ENCODE measurements around the gene TMPRSS2. TPM values are rescaled to one million over a fixed set of nuclear protein-coding genes. Genes with fewer than 3 reads are reported as not detected.
"Not testable (repeated sequence)": the region's sequence is repeated elsewhere in the genome, so short reads cannot be mapped to it uniquely, and the experiment has no call there.

The TMPRSS2 gene
- total RNA-seq, 1 experiment from 2014 or later: not detected

- no peak for DNase-seq (ENCODE audit: low spot score)
Observed at GRCh38 chr21:41426676-41427404, 81.1 kb downstream of the TMPRSS2 start.

DNA sequence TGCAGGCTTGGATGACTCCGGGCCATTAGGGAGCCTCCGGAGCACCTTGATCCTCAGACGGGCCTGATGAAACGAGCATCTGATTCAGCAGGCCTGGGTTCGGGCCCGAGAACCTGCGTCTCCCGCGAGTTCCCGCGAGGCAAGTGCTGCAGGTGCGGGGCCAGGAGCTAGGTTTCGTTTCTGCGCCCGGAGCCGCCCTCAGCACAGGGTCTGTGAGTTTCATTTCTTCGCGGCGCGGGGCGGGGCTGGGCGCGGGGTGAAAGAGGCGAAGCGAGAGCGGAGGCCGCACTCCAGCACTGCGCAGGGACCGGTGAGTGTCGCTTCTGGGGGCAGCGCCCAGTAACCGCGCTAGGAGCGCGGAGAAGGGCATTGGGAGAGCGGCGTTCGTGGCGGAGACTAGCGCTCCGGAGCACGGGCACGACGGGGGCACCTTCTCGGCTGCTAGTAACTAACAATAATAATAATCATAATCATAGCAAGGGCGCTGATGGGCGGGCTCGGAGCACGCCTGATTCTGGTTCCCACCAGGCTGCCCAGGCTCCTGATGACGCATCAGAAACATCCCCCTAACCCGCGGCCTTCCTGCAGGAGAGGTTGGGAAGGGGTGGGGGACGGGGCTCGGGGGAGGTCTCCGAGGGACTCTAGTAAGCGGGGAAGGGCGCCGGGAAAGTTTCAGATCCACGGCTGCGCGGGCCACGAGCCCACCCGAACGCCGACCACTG is 81.8 kb downstream of the TMPRSS2 start, which contains the start of gene MX1:
MX1 (plus strand) TSS at position 286 of the 722 bp plus-strand sequence. CDS start 5,832 bp downstream, outside the sequence.
- no peak for DNase-seq (ENCODE audit: low spot score)

DNA sequence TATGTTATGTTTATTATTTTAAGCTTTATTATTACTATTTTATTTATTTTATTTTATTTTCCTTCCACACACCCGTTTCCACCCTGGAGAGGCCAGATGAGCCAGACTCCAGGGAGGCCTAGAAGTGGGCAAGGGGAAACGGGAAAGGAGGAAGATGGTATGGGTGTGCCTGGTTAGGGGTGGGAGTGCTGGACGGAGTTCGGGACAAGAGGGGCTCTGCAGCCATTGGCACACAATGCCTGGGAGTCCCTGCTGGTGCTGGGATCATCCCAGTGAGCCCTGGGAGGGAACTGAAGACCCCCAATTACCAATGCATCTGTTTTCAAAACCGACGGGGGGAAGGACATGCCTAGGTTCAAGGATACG is 82.4 kb downstream of the TMPRSS2 start:
- no peak for DNase-seq (ENCODE audit: low spot score)

- DNase-seq (ENCODE audit: low spot score): not testable (repeated sequence)
Observed at GRCh38 chr21:41423305-41423636, 84.7 kb downstream of the TMPRSS2 start.

DNA sequence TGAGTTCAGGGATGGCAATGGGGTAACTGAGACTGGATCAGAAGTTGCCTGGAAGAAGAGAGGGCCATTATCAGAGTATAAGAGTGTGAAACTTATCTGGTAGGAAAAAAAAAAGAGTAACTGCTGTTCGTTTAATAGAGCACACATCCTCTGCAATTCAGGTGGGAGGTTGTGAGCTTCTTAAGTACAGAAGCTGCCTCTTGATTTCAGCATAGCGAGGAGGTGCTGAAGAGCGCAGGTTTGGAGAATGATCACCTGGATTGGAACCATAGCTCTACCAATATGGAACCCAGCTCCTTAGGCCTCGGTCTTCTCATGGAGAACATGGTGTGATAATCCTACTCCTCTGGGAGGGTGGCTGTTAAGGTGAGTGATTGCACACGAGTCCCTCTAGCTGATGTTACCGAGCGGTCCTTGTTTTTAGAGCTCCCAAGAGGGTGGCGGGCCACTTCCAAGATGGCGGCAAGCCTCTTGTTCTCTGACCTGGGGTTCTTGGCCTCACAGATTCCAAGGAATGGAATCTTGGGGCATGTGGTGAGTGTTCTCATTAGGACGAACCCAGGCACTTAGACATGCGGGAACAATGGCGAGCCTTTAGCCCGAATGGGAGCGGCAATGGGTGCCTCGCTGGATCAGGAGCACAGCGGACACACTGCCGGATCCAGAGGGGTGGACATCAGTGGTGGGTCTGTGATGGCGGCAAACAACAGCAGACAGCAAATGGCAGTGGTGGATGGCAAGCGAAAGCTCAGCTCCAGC is 85.2 kb downstream of the TMPRSS2 start:
- no peak for DNase-seq (ENCODE audit: low spot score)

DNA sequence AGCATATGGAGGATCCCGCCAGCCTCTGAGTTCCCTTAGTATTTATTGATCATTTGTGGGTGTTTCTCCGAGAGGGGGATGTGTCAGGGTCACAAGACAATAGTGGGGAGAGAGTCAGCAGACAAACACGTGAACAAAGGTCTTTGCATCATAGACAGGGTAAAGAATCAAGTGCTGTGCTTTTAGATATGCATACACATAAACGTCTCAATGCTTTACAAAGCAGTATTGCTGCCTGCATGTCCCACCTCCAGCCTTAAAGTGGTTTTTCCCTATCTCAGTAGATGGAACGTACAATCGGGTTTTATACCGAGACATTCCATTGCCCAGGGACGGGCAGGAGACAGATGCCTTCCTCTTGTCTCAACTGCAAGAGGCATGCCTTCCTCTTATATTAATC is 87.0 kb downstream of the TMPRSS2 start:
- DNase-seq (ENCODE audit: low spot score): not testable (repeated sequence)

DNA sequence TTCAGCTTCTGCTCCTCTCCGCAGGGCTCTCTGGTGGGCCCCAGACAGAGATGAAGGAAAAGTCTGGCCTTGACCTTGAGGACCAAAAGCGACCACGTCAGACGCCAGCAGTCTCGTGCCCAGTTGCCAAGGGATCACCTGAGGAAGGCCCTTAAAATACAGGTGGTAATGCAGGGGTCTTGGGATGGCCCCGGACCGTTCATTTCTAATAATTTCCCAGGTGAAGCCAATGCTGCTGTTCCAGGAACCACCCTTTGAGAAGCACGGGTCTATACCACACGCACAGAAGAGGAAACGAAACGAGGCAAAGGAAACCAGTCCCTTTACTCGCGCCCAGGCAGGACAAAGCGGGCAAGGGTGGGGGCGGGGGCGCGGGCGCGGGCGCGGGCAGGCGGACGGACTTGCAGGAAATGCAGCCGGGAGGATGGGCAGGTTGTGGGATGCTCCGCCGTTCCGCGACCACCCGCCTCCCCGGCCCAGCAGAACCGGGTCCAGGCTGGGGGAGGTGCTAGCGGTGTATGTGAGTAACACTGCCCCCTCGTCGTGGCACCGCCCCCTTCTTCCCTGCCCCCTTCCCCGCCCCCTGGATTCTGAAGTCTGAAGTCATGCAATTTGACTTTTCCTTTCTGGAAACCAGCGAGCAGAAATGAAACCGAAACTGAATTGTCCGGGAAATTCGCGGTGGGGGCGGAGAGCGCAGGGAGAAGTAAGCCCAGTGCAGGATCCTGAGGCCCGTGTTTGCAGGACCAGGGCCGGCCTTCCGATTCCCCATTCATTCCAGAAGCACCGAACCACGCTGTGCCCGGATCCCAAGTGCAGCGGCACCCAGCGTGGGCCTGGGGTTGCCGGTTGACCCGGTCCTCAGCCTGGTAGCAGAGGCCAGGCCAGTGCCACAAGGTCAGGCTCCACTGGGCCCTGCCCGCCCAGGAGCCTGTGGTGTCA is 87.8 kb downstream of the TMPRSS2 start:
- peak; percentile 89 for DNase-seq (ENCODE audit: low spot score)

DNA sequence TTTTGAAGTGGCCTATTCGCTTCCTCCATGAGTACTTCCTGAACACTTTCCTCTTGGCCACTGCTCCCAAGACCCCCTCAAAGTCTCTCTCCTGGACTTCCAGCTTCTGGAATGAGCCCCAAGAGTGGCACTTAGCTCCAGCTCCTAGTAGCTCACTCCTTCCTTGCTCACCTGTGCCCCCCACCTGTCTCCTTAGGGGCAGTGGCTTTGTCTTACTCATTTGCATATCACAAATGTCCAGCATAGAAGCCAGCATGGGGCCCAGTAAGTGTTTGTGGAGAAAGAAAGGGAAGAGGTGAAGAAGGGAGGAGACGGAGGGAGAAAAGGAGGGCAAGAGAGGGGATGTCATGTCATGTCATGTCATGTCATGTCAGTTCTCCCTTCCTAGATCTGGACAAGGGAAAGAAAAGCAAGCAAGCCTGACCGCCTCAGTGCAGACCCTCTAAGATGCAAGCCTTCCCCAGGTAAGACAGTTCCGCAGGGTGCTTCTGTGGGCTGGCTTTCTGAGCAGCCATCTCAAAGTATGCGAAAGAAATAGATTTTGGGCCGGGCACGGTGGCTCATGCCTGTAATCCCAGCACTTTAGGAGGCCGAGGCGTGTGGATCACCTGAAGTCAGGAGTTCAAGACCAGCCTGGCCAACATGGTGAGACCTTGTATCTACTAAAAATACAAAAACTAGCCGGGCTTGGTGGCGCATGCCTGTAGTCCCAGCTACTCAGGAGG is 88.8 kb downstream of the TMPRSS2 start:
- DNase-seq (ENCODE audit: low spot score): no peak

DNA sequence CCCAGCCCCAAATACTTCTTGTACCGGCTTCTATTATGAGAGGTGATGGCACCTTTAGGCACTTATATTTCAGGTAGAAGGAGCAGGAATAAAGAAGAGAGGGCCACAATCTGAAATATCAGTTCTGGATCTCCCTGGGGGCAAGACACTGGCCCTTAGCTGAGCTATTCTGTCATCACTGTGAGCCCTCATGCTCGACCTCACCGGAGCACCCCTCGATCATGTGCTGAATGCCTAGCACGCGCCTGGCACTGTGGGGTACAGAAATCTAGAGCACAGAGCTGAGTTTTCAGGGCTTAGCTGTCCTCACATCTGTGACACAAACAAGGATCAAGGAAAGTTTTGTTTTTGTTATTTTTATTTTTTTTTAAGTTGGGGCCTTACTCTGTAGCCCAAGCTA is 89.6 kb downstream of the TMPRSS2 start:
- no peak for DNase-seq (ENCODE audit: low spot score)

- not testable (repeated sequence) for DNase-seq (ENCODE audit: low spot score)
Observed at GRCh38 chr21:41417505-41417904, 90.5 kb downstream of the TMPRSS2 start.

Other genes starting within 250 kb of the TMPRSS2 start
- gene FAM3B, start 191.4 kb downstream of the TMPRSS2 start, total RNA-seq (2014; rRNA removed; shearing (Covaris generic)): not detected in 2 replicates
- gene MX2, start 146.1 kb downstream of the TMPRSS2 start, total RNA-seq (2014; rRNA removed; shearing (Covaris generic)): 9.7 and 13.2 TPM in 2 replicates
- 10.1 and 11.4 TPM in 2 replicates for gene MX1, start 81.9 kb downstream of the TMPRSS2 start, total RNA-seq (2014; rRNA removed; shearing (Covaris generic))

All from A172 (cell line).